Duodenal mucosa (tissue), 2 donors: ENCODE results near the gene MICAL3.
A peak's percentile ranks its signal among the peaks of the same experiment; 100 is the strongest.

ENCODE experiments used
- H3K27ac ChIP-seq: one replicate; pipeline ENCODE4 v1.7.0; 2013; ENCODE audit warnings: low read depth, low read length
- H3K27me3 ChIP-seq, 2 donors: one replicate each; pipeline ENCODE4 v1.7.0; 2013; ENCODE audit warnings: low read length in 2 of 2, control low read depth in 1 of 2; ENCODE audit not compliant: insufficient read depth in 2 of 2, control insufficient read depth in 1 of 2
- H3K36me3 ChIP-seq, 2 donors: one replicate each; pipeline ENCODE4 v1.7.0; 2013; ENCODE audit warnings: low read length in 2 of 2, control low read depth in 1 of 2; ENCODE audit not compliant: insufficient read depth in 2 of 2, control insufficient read depth in 1 of 2
- H3K4me1 ChIP-seq, 2 donors: one replicate each; pipeline ENCODE4 v1.7.0; 2013; ENCODE audit warnings: low read length in 2 of 2, control low read depth in 1 of 2; ENCODE audit not compliant: insufficient read depth in 2 of 2, control insufficient read depth in 1 of 2
- H3K4me3 ChIP-seq, 2 donors: one replicate each; pipeline ENCODE4 v1.7.0; 2013; ENCODE audit warnings: low read length in 2 of 2, low read depth in 1 of 2
- H3K9ac ChIP-seq, 2 donors: one replicate each; pipeline ENCODE4 v1.7.0; 2013; ENCODE audit warnings: low read length in 2 of 2, low read depth in 1 of 2
- H3K9me3 ChIP-seq, 2 donors: one replicate each; pipeline ENCODE4 v1.7.0; 2013; ENCODE audit warnings: low read length in 2 of 2, control low read depth in 1 of 2; ENCODE audit not compliant: control insufficient read depth in 1 of 2

Gene MICAL3

GRCh38 chr22:18060646-18061620, 36.6 kb upstream of the MICAL3 start:
- H3K27me3 ChIP-seq: no peaks in the 10 kb centered on the region
- H3K4me1 ChIP-seq: peaks cover 23 to 33% of the 10 kb centered on the region in 2 donors
- H3K27ac ChIP-seq: peak overlapping the region; percentile 30
- H3K36me3 ChIP-seq: no peaks in the 10 kb centered on the region
- H3K9ac ChIP-seq: no peak overlapping the region
- peak overlapping the region in 1 of 2 donors; percentile 26 for H3K4me3 ChIP-seq
- no peaks in the 10 kb centered on the region for H3K9me3 ChIP-seq

- no peak overlapping the region for H3K4me3 ChIP-seq
- H3K4me1 ChIP-seq: peaks cover 19 to 27% of the 10 kb centered on the region in 2 donors
- no peaks in the 10 kb centered on the region for H3K9me3 ChIP-seq
- no peaks in the 10 kb centered on the region for H3K27me3 ChIP-seq
- H3K27ac ChIP-seq: no peak overlapping the region
- H3K9ac ChIP-seq: no peak overlapping the region
- no peaks in the 10 kb centered on the region for H3K36me3 ChIP-seq
Measured at GRCh38 chr22:18059991-18060390, 35.6 kb upstream of the MICAL3 start.

GRCh38 chr22:18059473-18059872, 35.1 kb upstream of the MICAL3 start:
- Histone ChIP-seq H3K4me1 (peaks cover 19 to 27% of the 10 kb centered on the region in 2 donors), H3K27me3 (no peaks in the 10 kb centered on the region), H3K9me3 (no peaks in the 10 kb centered on the region), H3K27ac (no peak overlapping the region), H3K4me3 (no peak overlapping the region), H3K9ac (no peak overlapping the region), H3K36me3 (no peaks in the 10 kb centered on the region)

GRCh38 chr22:18059094-18059417, 34.7 kb upstream of the MICAL3 start:
- no peaks in the 10 kb centered on the region for H3K9me3 ChIP-seq
- peaks cover 19 to 30% of the 10 kb centered on the region in 2 donors for H3K4me1 ChIP-seq
- H3K27ac ChIP-seq: no peak overlapping the region
- H3K27me3 ChIP-seq: no peaks in the 10 kb centered on the region
- H3K36me3 ChIP-seq: no peaks in the 10 kb centered on the region
- no peak overlapping the region for H3K4me3 ChIP-seq
- H3K9ac ChIP-seq: no peak overlapping the region

GRCh38 chr22:18058371-18059093, 34.2 kb upstream of the MICAL3 start:
- H3K9me3 ChIP-seq: no peaks in the 10 kb centered on the region
- H3K36me3 ChIP-seq: no peaks in the 10 kb centered on the region
- H3K27ac ChIP-seq: no peak overlapping the region
- peaks cover 19 to 30% of the 10 kb centered on the region in 2 donors for H3K4me1 ChIP-seq
- no peaks in the 10 kb centered on the region for H3K27me3 ChIP-seq
- H3K9ac ChIP-seq: no peak overlapping the region
- no peak overlapping the region for H3K4me3 ChIP-seq

- Histone ChIP-seq H3K9ac (no peak overlapping the region), H3K4me3 (no peak overlapping the region), H3K27ac (no peak overlapping the region), H3K27me3 (no peaks in the 10 kb centered on the region), H3K9me3 (no peaks in the 10 kb centered on the region), H3K4me1 (peaks cover 19 to 30% of the 10 kb centered on the region in 2 donors), H3K36me3 (no peaks in the 10 kb centered on the region)
Measured at GRCh38 chr22:18057568-18058209, 33.3 kb upstream of the MICAL3 start.

GRCh38 chr22:18056807-18057474, 32.6 kb upstream of the MICAL3 start:
- Histone ChIP-seq H3K4me3 (no peak overlapping the region), H3K27ac (peak overlapping the region; percentile 20), H3K4me1 (peaks cover 19 to 27% of the 10 kb centered on the region in 2 donors)

GRCh38 chr22:18056161-18056666, 31.9 kb upstream of the MICAL3 start:
- no peaks in the 10 kb centered on the region for H3K36me3 ChIP-seq
- H3K27me3 ChIP-seq: no peaks in the 10 kb centered on the region
- H3K4me1 ChIP-seq: peaks cover 18 to 22% of the 10 kb centered on the region in 2 donors
- no peak overlapping the region for H3K4me3 ChIP-seq
- peak overlapping the region; percentile 20 for H3K27ac ChIP-seq
- H3K9me3 ChIP-seq: no peaks in the 10 kb centered on the region
- H3K9ac ChIP-seq: no peak overlapping the region

More at GRCh38 chr22:18056807-18057474, 32.6 kb upstream of the MICAL3 start:
- Histone ChIP-seq H3K9me3 (no peaks in the 10 kb centered on the region), H3K36me3 (no peaks in the 10 kb centered on the region), H3K27me3 (no peaks in the 10 kb centered on the region), H3K9ac (no peak overlapping the region)

- H3K4me3 ChIP-seq: no peak overlapping the region
- peaks cover 12 to 17% of the 10 kb centered on the region in 2 donors for H3K4me1 ChIP-seq
- no peaks in the 10 kb centered on the region for H3K27me3 ChIP-seq
- no peak overlapping the region for H3K9ac ChIP-seq
- H3K36me3 ChIP-seq: no peaks in the 10 kb centered on the region
- peak overlapping the region; percentile 43 for H3K27ac ChIP-seq
- H3K9me3 ChIP-seq: no peaks in the 10 kb centered on the region
Measured at GRCh38 chr22:18055619-18056160, 31.3 kb upstream of the MICAL3 start.
